ENCODE measurements around the gene GPC2.

GPC2 gene

DNA sequence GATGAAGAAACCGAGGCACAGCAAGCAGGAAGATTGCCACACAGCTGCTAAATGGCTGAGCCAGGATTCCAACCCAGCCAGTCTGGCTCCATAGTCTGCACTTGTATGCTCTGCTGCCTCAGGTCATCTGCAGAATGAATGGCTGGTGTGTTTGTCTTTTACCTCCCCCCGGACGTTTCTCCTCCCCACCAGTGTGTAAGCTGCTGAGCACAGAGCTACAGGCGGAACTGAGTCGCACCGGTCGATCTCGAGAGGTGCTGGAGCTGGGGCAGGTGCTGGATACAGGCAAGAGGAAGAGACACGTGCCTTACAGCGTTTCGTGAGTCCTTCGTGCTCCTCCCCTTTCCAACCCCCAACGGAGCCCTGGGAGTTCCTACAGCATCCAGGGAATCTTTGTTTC is 55.1 kb downstream of the GPC2 start:
- no peak for DNase-seq (ENCODE audit: low read depth, low spot score)

DNA sequence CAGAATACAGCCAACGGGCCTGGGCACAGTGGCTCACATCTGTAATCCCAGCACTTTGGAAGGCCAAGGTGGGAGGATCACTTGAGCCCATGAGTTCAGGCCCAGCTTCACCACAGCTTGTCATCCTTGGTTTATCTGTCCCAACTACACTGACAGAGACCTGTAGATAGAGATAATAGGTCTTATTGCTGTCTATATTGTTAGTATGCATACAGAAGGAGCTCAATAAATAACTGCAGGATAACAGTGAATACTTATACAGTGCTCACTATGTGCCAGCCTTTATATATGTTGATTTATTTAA is 56.5 kb downstream of the GPC2 start:
- DNase-seq (ENCODE audit: low read depth, low spot score): no peak

DNA sequence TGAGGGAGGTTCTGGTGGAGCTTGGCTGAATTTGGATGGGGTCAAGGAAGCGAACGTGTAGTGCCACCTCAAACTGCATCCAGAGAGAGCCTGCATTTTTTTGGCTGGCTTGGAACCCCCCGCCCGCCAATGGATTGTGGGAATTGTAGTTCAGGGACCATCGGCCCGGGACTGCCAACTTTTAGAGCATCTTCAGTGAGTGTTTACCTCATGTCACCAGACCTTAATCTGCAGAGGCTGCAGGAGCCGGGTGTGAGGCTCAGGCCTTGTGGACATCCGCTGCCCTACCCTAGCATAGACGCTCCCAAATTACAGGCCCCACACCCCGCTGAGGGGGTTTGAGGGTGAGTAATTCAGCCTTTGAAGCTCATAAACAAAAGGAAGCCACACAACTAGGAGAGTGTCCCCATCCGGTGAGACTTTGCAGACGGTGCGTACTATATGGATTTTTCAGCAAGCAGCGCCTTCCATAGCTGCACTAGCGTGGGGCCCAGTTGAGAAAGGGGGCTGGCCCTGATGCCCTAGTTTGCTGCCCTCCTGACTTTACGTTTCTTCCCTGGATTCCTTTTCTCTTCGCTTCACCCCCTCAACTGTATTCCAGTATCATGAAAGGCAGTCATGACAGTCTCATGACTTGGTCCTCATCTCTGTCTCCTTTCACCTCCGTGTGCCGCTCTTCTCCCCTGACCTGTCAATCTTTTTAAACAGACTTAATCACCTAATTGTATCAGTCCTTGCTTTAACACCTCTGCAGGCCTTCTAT is 57.0 kb downstream of the GPC2 start:
- DNase-seq (ENCODE audit: low read depth, low spot score): no peak

Measured in iPS DF 19.7 (cell line).